Measurements from ENCODE around the gene ZIC5.

ZIC5 gene

GRCh38 chr13:99974939-99975561 lies 3.5 kb upstream of the ZIC5 start:
- Histone ChIP-seq H4K91ac (ENCODE audit: low read depth, low read length, poor library complexity) (no peak overlapping the region), H2AFZ (ENCODE audit: low read length) (no peak overlapping the region), H3K4me2 (ENCODE audit: insufficient read depth, low read length, poor library complexity, severe bottlenecking) (peak overlapping the region; percentile 48), H3K9me3 (replicated peaks in 1 of 2; ENCODE audit: control insufficient read depth in 2 of 2, insufficient read depth in 1 of 2, low read depth in 1 of 2, low read length in 2 of 2) (no peaks in the 10 kb centered on the region), H3K4me3 (ENCODE audit: low read length in 2 of 2) (no peak overlapping the region), H3K4me1 (ENCODE audit: control insufficient read depth in 2 of 2, insufficient read depth in 1 of 2, low read depth in 1 of 2, low read length in 2 of 2) (peaks cover 12 to 18% of the 10 kb centered on the region in 2 donors), H3K18ac (ENCODE audit: low read length) (peak overlapping the region; percentile 92), H3K23ac (ENCODE audit: low read depth, low read length, poor library complexity) (peak overlapping the region; percentile 49), H2BK12ac (ENCODE audit: low read length) (peak overlapping the region; percentile 30), H2BK120ac (ENCODE audit: low read depth, low read length) (no peak overlapping the region), H3K27ac (replicated peaks; ENCODE audit: low read length) (no peak overlapping the region), H3K36me3 (replicated peaks in 1 of 2; ENCODE audit: control insufficient read depth in 2 of 2, insufficient read depth in 2 of 2, low read length in 2 of 2) (no peaks in the 10 kb centered on the region), H4K8ac (ENCODE audit: low read depth, low read length) (no peak overlapping the region), H2BK5ac (ENCODE audit: low read length) (no peak overlapping the region), H3K4ac (ENCODE audit: low read length) (no peak overlapping the region), H3K9ac (ENCODE audit: low read depth, low read length, poor library complexity) (no peak overlapping the region), H3K79me1 (ENCODE audit: low read depth, low read length) (peaks cover 9% of the 10 kb centered on the region), H2AK5ac (ENCODE audit: low read depth, low read length) (peak overlapping the region; percentile 98), H3K14ac (ENCODE audit: low read length) (no peak overlapping the region), H3K27me3 (ENCODE audit: control insufficient read depth in 3 of 3, insufficient read depth in 3 of 3, low read depth in 1 of 3, low read length in 3 of 3) (peaks cover 0 to 36% (median 5%) of the 10 kb centered on the region in 3 experiments), H2BK15ac (ENCODE audit: low read length) (peak overlapping the region; percentile 65)
- no peak for DNase-seq (ENCODE audit: low spot score)
- no CpG with 5 or more reads among the region's 34 CpGs for WGBS, 2 donors (ENCODE audit: extremely low coverage in 2 of 2, insufficient read length in 2 of 2, insufficient replicate concordance in 1 of 2)

GRCh38 chr13:99974296-99974938 lies 2.9 kb upstream of the ZIC5 start:
- H4K8ac ChIP-seq (ENCODE audit: low read depth, low read length) = peak overlapping the region; percentile 53

GRCh38 chr13:99973808-99974185 lies 2.2 kb upstream of the ZIC5 start:
- Histone ChIP-seq H3K9ac (ENCODE audit: low read depth, low read length, poor library complexity) (no peak overlapping the region), H2BK5ac (ENCODE audit: low read length) (no peak overlapping the region), H3K27ac (replicated peaks; ENCODE audit: low read length) (no peak overlapping the region), H2AK5ac (ENCODE audit: low read depth, low read length) (no peak overlapping the region), H2AFZ (ENCODE audit: low read length) (no peak overlapping the region), H3K4me3 (ENCODE audit: low read length in 2 of 2) (no peak overlapping the region), H3K23ac (ENCODE audit: low read depth, low read length, poor library complexity) (no peak overlapping the region), H3K4ac (ENCODE audit: low read length) (no peak overlapping the region), H3K4me2 (ENCODE audit: insufficient read depth, low read length, poor library complexity, severe bottlenecking) (peak overlapping the region; percentile 3), H2BK120ac (ENCODE audit: low read depth, low read length) (no peak overlapping the region), H3K14ac (ENCODE audit: low read length) (no peak overlapping the region), H3K4me1 (ENCODE audit: control insufficient read depth in 2 of 2, insufficient read depth in 1 of 2, low read depth in 1 of 2, low read length in 2 of 2) (peaks cover 14 to 19% of the 10 kb centered on the region in 2 donors), H4K8ac (ENCODE audit: low read depth, low read length) (no peak overlapping the region), H3K18ac (ENCODE audit: low read length) (no peak overlapping the region), H3K79me1 (ENCODE audit: low read depth, low read length) (peaks cover 9% of the 10 kb centered on the region), H3K36me3 (replicated peaks in 1 of 2; ENCODE audit: control insufficient read depth in 2 of 2, insufficient read depth in 2 of 2, low read length in 2 of 2) (peaks cover 5 to 7% of the 10 kb centered on the region in 2 donors), H2BK15ac (ENCODE audit: low read length) (no peak overlapping the region), H4K91ac (ENCODE audit: low read depth, low read length, poor library complexity) (no peak overlapping the region), H3K27me3 (ENCODE audit: control insufficient read depth in 3 of 3, insufficient read depth in 3 of 3, low read depth in 1 of 3, low read length in 3 of 3) (peaks cover 0 to 36% (median 5%) of the 10 kb centered on the region in 3 experiments), H2BK12ac (ENCODE audit: low read length) (no peak overlapping the region), H3K9me3 (replicated peaks in 1 of 2; ENCODE audit: control insufficient read depth in 2 of 2, insufficient read depth in 1 of 2, low read depth in 1 of 2, low read length in 2 of 2) (no peaks in the 10 kb centered on the region)
- no peak for DNase-seq (ENCODE audit: low spot score)
- WGBS, 2 donors (ENCODE audit: extremely low coverage in 2 of 2, insufficient read length in 2 of 2, insufficient replicate concordance in 1 of 2) = no CpG with 5 or more reads among the region's 6 CpGs

More at GRCh38 chr13:99974296-99974938, 2.9 kb upstream of the ZIC5 start:
- peak overlapping the region; percentile 34 for H3K27ac ChIP-seq (replicated peaks; ENCODE audit: low read length)
- peak overlapping the region; percentile 92 for H3K18ac ChIP-seq (ENCODE audit: low read length)
- no peak for DNase-seq (ENCODE audit: low spot score)
- no peak overlapping the region for H2AFZ ChIP-seq (ENCODE audit: low read length)
- H2BK15ac ChIP-seq (ENCODE audit: low read length) = peak overlapping the region; percentile 65
- no peak overlapping the region for H3K14ac ChIP-seq (ENCODE audit: low read length)
- peaks cover 0 to 36% (median 5%) of the 10 kb centered on the region in 3 experiments for H3K27me3 ChIP-seq (ENCODE audit: control insufficient read depth in 3 of 3, insufficient read depth in 3 of 3, low read depth in 1 of 3, low read length in 3 of 3)
- no peak overlapping the region for H2BK5ac ChIP-seq (ENCODE audit: low read length)
- peaks cover 0 to 1% of the 10 kb centered on the region in 2 donors for H3K36me3 ChIP-seq (replicated peaks in 1 of 2; ENCODE audit: control insufficient read depth in 2 of 2, insufficient read depth in 2 of 2, low read length in 2 of 2)
- no peak overlapping the region for H4K91ac ChIP-seq (ENCODE audit: low read depth, low read length, poor library complexity)
- peaks cover 12 to 18% of the 10 kb centered on the region in 2 donors for H3K4me1 ChIP-seq (ENCODE audit: control insufficient read depth in 2 of 2, insufficient read depth in 1 of 2, low read depth in 1 of 2, low read length in 2 of 2)
- no peak overlapping the region for H3K9ac ChIP-seq (ENCODE audit: low read depth, low read length, poor library complexity)
- no peak overlapping the region for H2BK12ac ChIP-seq (ENCODE audit: low read length)
- peak overlapping the region; percentile 49 for H3K23ac ChIP-seq (ENCODE audit: low read depth, low read length, poor library complexity)
- no peak overlapping the region for H3K4me3 ChIP-seq (ENCODE audit: low read length in 2 of 2)
- WGBS, 2 donors (ENCODE audit: extremely low coverage in 2 of 2, insufficient read length in 2 of 2, insufficient replicate concordance in 1 of 2) = no CpG with 5 or more reads among the region's 18 CpGs
- peaks cover 9% of the 10 kb centered on the region for H3K79me1 ChIP-seq (ENCODE audit: low read depth, low read length)
- H3K4ac ChIP-seq (ENCODE audit: low read length) = no peak overlapping the region
- H2AK5ac ChIP-seq (ENCODE audit: low read depth, low read length) = peak overlapping the region; percentile 98
- no peak overlapping the region for H2BK120ac ChIP-seq (ENCODE audit: low read depth, low read length)
- H3K9me3 ChIP-seq (replicated peaks in 1 of 2; ENCODE audit: control insufficient read depth in 2 of 2, insufficient read depth in 1 of 2, low read depth in 1 of 2, low read length in 2 of 2) = no peaks in the 10 kb centered on the region
- peak overlapping the region; percentile 48 for H3K4me2 ChIP-seq (ENCODE audit: insufficient read depth, low read length, poor library complexity, severe bottlenecking)

GRCh38 chr13:99973163-99973807 lies 1.7 kb upstream of the ZIC5 start:
- Histone ChIP-seq H2BK12ac (ENCODE audit: low read length) (no peak overlapping the region), H2AK5ac (ENCODE audit: low read depth, low read length) (no peak overlapping the region), H3K4me3 (ENCODE audit: low read length in 2 of 2) (no peak overlapping the region), H3K36me3 (replicated peaks in 1 of 2; ENCODE audit: control insufficient read depth in 2 of 2, insufficient read depth in 2 of 2, low read length in 2 of 2) (peaks cover 5 to 12% of the 10 kb centered on the region in 2 donors), H3K27me3 (ENCODE audit: control insufficient read depth in 3 of 3, insufficient read depth in 3 of 3, low read depth in 1 of 3, low read length in 3 of 3) (peaks cover 0 to 36% (median 5%) of the 10 kb centered on the region in 3 experiments), H2BK15ac (ENCODE audit: low read length) (no peak overlapping the region), H3K79me1 (ENCODE audit: low read depth, low read length) (peaks cover 8% of the 10 kb centered on the region), H3K4ac (ENCODE audit: low read length) (no peak overlapping the region), H3K4me1 (ENCODE audit: control insufficient read depth in 2 of 2, insufficient read depth in 1 of 2, low read depth in 1 of 2, low read length in 2 of 2) (peaks cover 14 to 16% of the 10 kb centered on the region in 2 donors), H2BK120ac (ENCODE audit: low read depth, low read length) (no peak overlapping the region), H4K91ac (ENCODE audit: low read depth, low read length, poor library complexity) (no peak overlapping the region), H3K27ac (replicated peaks; ENCODE audit: low read length) (no peak overlapping the region), H3K9me3 (replicated peaks in 1 of 2; ENCODE audit: control insufficient read depth in 2 of 2, insufficient read depth in 1 of 2, low read depth in 1 of 2, low read length in 2 of 2) (no peaks in the 10 kb centered on the region), H3K4me2 (ENCODE audit: insufficient read depth, low read length, poor library complexity, severe bottlenecking) (no peak overlapping the region), H3K14ac (ENCODE audit: low read length) (no peak overlapping the region), H3K18ac (ENCODE audit: low read length) (no peak overlapping the region), H3K23ac (ENCODE audit: low read depth, low read length, poor library complexity) (no peak overlapping the region), H2AFZ (ENCODE audit: low read length) (no peak overlapping the region), H4K8ac (ENCODE audit: low read depth, low read length) (no peak overlapping the region), H2BK5ac (ENCODE audit: low read length) (no peak overlapping the region), H3K9ac (ENCODE audit: low read depth, low read length, poor library complexity) (no peak overlapping the region)
- no peak for DNase-seq (ENCODE audit: low spot score)
- WGBS, 2 donors (ENCODE audit: extremely low coverage in 2 of 2, insufficient read length in 2 of 2, insufficient replicate concordance in 1 of 2) = no CpG with 5 or more reads among the region's 11 CpGs

All from neuronal stem cell (in vitro differentiated cells).